Measurements from ENCODE around the gene DGAT2. TPM values are rescaled to one million over a fixed set of nuclear protein-coding genes. Genes with fewer than 3 reads are reported as not detected.
"Not testable (repeated sequence)": the region's sequence is repeated elsewhere in the genome, so short reads cannot be mapped to it uniquely, and the experiment has no call there.

The DGAT2 gene
- total RNA-seq, 6 donors from 2014 or later: 2.1 to 17.3 (median 10.4) TPM

- TF ChIP-seq POLR2A (IDR thresholded peaks at IDR 0.05) (no peak), POLR2AphosphoS5 (IDR thresholded peaks at IDR 0.05) (no peak), EP300 (IDR thresholded peaks at IDR 0.05) (no peak)
- TF ChIP-seq, protein P1, sequence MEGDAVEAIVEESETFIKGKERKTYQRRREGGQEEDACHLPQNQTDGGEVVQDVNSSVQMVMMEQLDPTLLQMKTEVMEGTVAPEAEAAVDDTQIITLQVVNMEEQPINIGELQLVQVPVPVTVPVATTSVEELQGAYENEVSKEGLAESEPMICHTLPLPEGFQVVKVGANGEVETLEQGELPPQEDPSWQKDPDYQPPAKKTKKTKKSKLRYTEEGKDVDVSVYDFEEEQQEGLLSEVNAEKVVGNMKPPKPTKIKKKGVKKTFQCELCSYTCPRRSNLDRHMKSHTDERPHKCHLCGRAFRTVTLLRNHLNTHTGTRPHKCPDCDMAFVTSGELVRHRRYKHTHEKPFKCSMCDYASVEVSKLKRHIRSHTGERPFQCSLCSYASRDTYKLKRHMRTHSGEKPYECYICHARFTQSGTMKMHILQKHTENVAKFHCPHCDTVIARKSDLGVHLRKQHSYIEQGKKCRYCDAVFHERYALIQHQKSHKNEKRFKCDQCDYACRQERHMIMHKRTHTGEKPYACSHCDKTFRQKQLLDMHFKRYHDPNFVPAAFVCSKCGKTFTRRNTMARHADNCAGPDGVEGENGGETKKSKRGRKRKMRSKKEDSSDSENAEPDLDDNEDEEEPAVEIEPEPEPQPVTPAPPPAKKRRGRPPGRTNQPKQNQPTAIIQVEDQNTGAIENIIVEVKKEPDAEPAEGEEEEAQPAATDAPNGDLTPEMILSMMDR (IDR thresholded peaks at IDR 0.05): no peak
- Histone ChIP-seq H3K4me3 (no peak overlapping the region), H3K36me3 (no peaks in the 10 kb centered on the region), H3K4me1 (no peaks in the 10 kb centered on the region), H3K27me3 (no peaks in the 10 kb centered on the region), H3K27ac (no peak overlapping the region), H3K9me3 (no peaks in the 10 kb centered on the region)
- ATAC-seq (ENCODE audit: low FRiP score in 2 of 2) (no peak), DNase-seq (no peak)
- 84 to 100% methylated on average over 1 of the region's 1 CpG for WGBS, 2 donors
Observed at GRCh38 chr11:75740681-75741080, 27.9 kb upstream of the DGAT2 start.

DNA sequence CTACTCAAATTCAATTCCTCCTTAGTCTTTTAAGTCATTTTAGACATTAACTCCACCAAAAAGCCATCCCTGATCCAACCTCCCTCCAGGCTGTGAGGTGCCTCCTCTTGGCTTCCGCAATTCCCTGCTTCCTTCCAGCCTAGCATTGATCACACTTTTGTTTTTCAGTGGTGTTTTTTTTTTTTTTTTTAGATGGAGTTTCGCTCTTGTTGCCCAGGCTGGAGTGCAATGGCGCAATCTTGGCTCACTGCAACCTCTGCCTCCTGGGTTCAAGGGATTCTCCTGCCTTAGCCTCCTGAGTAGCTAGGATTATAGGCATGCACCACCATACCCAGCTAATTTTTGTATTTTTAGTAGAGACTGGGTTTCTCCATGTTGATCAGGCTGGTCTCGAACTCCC is 25.4 kb upstream of the DGAT2 start:
- not testable (repeated sequence) for H3K27ac ChIP-seq; H3K4me1 ChIP-seq; H3K27me3 ChIP-seq; H3K9me3 ChIP-seq; DNase-seq; H3K4me3 ChIP-seq; ATAC-seq (ENCODE audit: low FRiP score in 2 of 2); H3K36me3 ChIP-seq
- WGBS, 2 donors: 86 to 96% methylated on average over 4 of the region's 4 CpGs

DNA sequence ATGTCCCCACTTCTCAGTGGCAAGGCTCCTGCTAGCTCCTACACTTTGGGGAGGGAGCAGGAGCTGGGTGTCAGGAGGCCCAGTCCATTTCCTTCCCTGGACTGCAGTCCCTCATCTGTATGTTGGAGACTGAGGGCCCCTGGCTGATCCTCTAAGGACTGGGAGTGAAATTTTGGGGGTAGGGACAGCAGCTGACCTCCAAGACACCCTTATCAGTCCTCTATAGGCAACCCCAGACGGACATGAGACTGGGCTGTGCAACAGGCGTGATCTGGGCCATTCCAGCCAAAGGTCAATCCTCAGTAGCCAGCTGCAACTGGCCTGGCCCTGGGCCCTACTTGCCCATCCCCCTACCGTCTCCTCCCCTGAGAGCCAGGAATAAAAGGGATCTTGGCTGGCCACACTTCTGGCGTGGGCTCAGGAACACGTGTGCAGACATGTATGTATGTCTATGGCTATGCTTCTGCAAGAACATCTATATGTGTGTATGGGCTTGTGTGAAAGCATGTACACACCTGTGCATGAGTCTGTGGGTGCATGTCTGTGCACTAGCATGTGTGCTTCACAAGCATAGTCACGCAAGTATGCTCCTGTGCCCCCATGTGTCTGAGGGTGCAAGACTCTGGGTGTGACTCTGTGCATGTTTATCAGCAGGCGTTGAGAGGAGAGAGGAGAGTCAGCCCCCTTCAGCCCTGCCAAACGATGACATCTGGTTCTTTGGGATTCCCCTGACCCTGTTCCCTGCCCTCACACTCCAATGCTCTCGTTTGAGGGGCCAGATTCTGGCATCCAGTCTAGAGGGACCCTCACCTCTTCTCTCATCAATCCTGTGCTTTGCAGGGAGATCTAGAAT is 24.6 kb upstream of the DGAT2 start:
- WGBS, 2 donors: 62 to 76% methylated on average over 5 to 9 of the region's 9 CpGs
- H3K27ac ChIP-seq: no peak overlapping the region
- H3K9me3 ChIP-seq: no peaks in the 10 kb centered on the region
- ATAC-seq (ENCODE audit: low FRiP score in 2 of 2) (peak; percentile 19 to 32), DNase-seq (no peak)
- TF ChIP-seq POLR2A (IDR thresholded peaks at IDR 0.05) (no peak), EP300 (IDR thresholded peaks at IDR 0.05) (no peak), POLR2AphosphoS5 (IDR thresholded peaks at IDR 0.05) (no peak)
- TF ChIP-seq, protein P1 (IDR thresholded peaks at IDR 0.05): no peak
- no peak overlapping the region for H3K4me3 ChIP-seq
- H3K36me3 ChIP-seq: no peaks in the 10 kb centered on the region
- H3K27me3 ChIP-seq: no peaks in the 10 kb centered on the region
- H3K4me1 ChIP-seq: no peaks in the 10 kb centered on the region

DNA sequence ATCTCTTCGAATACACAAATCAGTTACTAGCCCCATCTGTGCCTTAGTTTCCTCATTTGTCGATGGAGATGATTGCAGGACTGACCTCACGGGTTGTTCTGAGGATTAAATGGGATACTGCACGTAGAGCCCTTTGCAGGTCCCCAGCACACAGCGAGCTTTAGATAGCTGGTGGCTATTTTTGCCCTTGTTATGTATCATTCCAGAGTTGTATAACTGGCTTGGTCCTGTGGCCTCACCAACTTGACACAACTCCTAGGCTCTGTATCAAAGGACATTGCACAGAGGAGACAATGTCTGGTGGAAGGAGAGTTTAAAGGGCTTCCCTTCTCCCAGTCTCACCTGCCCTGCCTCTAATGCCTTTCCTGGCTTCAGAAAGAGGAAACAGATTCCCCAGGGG is 22.8 kb upstream of the DGAT2 start:
- DNase-seq (no peak), ATAC-seq (ENCODE audit: low FRiP score in 2 of 2) (no peak)
- no peaks in the 10 kb centered on the region for H3K9me3 ChIP-seq
- H3K27me3 ChIP-seq: no peaks in the 10 kb centered on the region
- no peak for TF ChIP-seq POLR2A (IDR thresholded peaks at IDR 0.05)
- no peak for TF ChIP-seq EP300 (IDR thresholded peaks at IDR 0.05)
- no peak overlapping the region for H3K27ac ChIP-seq
- 88 to 90% methylated on average over 5 of the region's 5 CpGs for WGBS, 2 donors
- no peaks in the 10 kb centered on the region for H3K36me3 ChIP-seq
- H3K4me3 ChIP-seq: no peak overlapping the region
- no peaks in the 10 kb centered on the region for H3K4me1 ChIP-seq

DNA sequence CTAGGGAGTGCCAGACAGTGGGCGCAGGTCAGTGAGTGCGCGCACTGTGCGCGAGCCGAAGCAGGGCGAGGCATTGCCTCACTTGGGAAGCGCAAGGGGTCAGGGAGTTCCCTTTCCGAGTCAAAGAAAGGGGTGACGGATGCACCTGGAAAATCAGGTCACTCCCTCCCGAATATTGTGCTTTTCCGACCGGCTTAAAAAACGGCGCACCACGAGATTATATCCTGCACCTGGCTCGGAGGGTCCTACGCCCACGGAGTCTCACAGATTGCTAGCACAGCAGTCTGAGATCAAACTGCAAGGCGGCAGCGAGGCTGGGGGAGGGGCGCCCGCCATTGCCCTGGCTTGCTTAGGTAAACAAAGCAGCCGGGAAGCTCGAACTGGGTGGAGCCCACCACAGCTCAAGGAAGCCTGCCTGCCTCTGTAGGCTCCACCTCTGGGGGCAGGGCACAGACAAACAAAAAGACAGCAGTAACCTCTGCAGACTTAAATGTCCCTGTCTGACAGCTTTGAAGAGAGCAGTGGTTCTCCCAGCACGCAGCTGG is 19.8 kb upstream of the DGAT2 start:
- H3K36me3 ChIP-seq; H3K9me3 ChIP-seq; H3K27ac ChIP-seq; H3K27me3 ChIP-seq; DNase-seq; H3K4me3 ChIP-seq; H3K4me1 ChIP-seq; ATAC-seq (ENCODE audit: low FRiP score in 2 of 2): not testable (repeated sequence)
- WGBS, 2 donors: 77 to 82% methylated on average over 6 to 23 of the region's 26 CpGs

DNA sequence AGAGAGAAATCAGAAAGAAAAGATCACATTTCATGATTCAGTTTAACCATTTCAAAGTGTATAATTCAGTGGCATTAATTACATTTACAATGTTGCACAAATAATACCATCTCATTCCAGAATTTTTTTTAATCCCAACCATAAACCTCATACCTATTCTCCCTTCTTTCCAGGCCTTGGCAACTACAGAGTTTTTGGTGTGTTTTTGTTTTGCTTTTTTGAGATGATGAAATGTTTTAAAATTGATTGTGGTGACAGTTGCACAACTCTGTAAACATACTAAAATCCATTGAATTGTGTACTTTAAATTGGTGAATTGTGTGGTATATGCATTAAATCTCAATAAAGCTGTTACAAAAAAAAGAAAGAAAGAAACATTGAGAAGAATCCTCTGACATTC is 13.6 kb upstream of the DGAT2 start:
- not testable (repeated sequence) for H3K4me3 ChIP-seq; H3K9me3 ChIP-seq; H3K27me3 ChIP-seq; DNase-seq; ATAC-seq (ENCODE audit: low FRiP score in 2 of 2); H3K4me1 ChIP-seq; H3K36me3 ChIP-seq; H3K27ac ChIP-seq

DNA sequence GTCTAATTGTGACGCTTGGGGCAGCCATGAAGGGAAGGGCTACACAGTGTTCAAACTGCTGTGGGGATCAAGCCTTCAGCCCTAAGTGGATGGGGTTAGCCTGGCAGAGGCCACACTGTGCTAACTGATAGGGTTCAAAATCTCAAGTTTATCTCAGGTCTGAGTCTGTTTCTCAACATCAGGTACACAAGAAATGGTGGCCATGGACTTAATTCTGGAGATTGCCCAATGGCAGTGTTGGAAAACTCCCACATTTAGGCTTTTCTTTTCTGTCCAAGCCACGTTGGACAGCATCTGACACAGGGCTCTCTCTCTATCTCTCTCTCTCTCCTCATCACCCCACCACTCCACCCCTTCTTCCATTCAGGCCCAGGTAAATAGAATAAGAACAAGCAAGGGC is 10.9 kb upstream of the DGAT2 start:
- DNase-seq (no peak), ATAC-seq (ENCODE audit: low FRiP score in 2 of 2) (no peak)
- Histone ChIP-seq H3K27ac (no peak overlapping the region), H3K36me3 (no peaks in the 10 kb centered on the region), H3K4me1 (peaks cover 0 to 10% (median 4%) of the 10 kb centered on the region in 4 donors), H3K27me3 (no peaks in the 10 kb centered on the region), H3K4me3 (no peak overlapping the region), H3K9me3 (no peaks in the 10 kb centered on the region)
- TF ChIP-seq EP300 (IDR thresholded peaks at IDR 0.05): no peak
- TF ChIP-seq POLR2AphosphoS5 (IDR thresholded peaks at IDR 0.05): no peak
- TF ChIP-seq, protein P1 (IDR thresholded peaks at IDR 0.05): no peak
- TF ChIP-seq POLR2A (IDR thresholded peaks at IDR 0.05): no peak
- WGBS, 2 donors: 64 to 77% methylated on average over 2 of the region's 2 CpGs

Data from upper lobe of left lung (tissue), 6 donors.